Stimulated activated CD4-positive, alpha-beta T cell treated with anti-CD3 and anti-CD28 coated beads, TNF-alpha, amount 100 ng/mL, for 48 hours (primary cell): ENCODE data around the gene WNT7A.

Experiments used
- DNase-seq, 3 donors: peaks; one replicate each; pipeline ENCODE4 v3.0.0-alpha.2; 2020; ENCODE audit warnings: low read depth in 3 of 3

The WNT7A gene

GRCh38 chr3:13770170-13771169, 109.4 kb downstream of the WNT7A start:
- no peak for DNase-seq

DNA sequence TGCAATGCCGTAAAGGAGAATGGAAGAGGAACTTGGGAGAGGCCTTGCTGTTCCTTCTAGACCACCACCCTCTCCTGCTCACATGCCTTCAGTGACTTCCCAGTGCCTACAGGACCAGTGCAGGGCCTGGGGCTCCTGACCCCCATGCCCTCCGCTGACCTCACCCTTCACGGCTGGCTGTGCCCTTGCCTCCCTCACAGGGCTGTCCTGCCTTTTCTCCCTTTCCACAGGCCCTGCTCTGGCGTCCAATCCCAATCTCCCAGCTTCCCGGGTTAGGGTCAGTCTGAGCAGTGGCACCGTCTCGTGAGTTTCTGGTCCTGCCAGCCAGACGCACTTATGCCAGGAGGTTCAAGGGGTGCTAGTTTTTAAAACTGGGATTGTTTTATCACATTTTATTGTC, 110.4 kb downstream of the WNT7A start:
- DNase-seq, result no peak

DNA sequence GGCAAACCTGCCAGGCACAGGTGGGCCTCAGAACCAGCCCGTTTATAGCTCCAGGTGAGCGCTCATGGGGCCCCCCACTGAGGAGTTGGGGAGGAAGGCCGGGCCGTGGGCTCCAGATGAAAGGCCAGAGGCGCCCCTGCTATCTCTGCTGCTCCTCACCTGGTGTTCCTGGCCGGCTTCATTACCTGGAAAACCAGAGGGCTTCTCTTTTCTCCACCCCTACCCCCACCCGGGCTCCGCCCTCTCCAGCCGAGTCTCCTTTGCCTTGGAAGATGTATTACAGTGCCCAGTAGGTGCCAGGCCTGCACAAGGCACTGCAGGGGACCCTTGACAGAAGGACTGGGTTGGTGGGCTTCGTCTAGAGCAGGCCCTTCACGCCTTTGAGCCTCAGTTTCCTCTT, 111.4 kb downstream of the WNT7A start:
- no peak for DNase-seq

- no peak for DNase-seq
Measured at GRCh38 chr3:13767896-13768295, 112.0 kb downstream of the WNT7A start.

DNA sequence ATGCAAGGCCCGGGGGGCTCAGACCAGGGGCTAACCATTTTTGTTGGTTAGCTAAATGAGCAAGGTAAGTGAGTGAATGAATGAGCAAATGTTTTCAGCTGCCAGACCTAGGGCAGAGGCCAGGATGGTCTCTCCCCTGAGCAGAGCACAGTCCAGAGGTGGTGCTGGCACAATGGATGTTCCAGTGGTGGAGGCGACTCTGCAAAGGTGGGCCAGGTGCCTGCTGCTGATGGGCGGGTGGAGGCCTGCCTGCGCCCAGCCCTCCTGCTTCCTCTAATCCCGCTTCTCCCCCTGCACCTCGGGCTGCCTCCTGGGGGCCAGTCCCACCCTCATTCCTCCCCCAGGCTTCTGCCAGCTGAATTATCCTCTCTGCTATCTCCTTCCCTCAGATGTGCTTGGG, 112.8 kb downstream of the WNT7A start:
- DNase-seq, result no peak
